Measurements from ENCODE around the gene GDF11. TPM values are rescaled to one million over a fixed set of nuclear protein-coding genes. Genes with fewer than 3 reads are reported as not detected.

The GDF11 gene
- total and polyA plus RNA-seq, 2 of the 4 experiments (the other 2 are of a cell fraction), result 2.7 to 12.9 TPM

GRCh38 chr12:55777856-55778255 lies 34.9 kb downstream of the GDF11 start:
- Histone ChIP-seq H3K18ac (ENCODE audit: low read depth, low read length) (no peak overlapping the region), H2AK5ac (ENCODE audit: low read depth, low read length) (no peak overlapping the region), H2BK120ac (ENCODE audit: low read depth, low read length) (no peak overlapping the region), H2AFZ (replicated peaks; ENCODE audit: low read length, poor library complexity) (no peak overlapping the region), H4K8ac (ENCODE audit: low read depth in 2 of 2, low read length in 2 of 2) (no peak overlapping the region), H2BK20ac (ENCODE audit: low read depth, low read length) (no peak overlapping the region), H4K91ac (ENCODE audit: insufficient read depth, low read depth, low read length) (no peak overlapping the region), H3K4me1 (ENCODE audit: control insufficient read depth, insufficient read depth, low read length) (peaks cover 4% of the 10 kb centered on the region; the same call in 1 of the 2 replicates), H3K9me3 (ENCODE audit: control insufficient read depth, insufficient read depth, low read length) (no peaks in the 10 kb centered on the region), H3K36me3 (ENCODE audit: control insufficient read depth, insufficient read depth, low read length) (peaks cover 32% of the 10 kb centered on the region), H3K14ac (replicated peaks; ENCODE audit: low read depth, low read length) (no peak overlapping the region), H3K4me3 (ENCODE audit: insufficient read depth, low read depth, low read length) (no peak overlapping the region), H3K56ac (ENCODE audit: extremely low read depth, insufficient read depth, low read length) (no peak overlapping the region), H3K4me2 (ENCODE audit: low read depth, low read length) (no peak overlapping the region), H3K4ac (ENCODE audit: low read depth, low read length) (no peak overlapping the region), H3K27me3 (ENCODE audit: control insufficient read depth, insufficient read depth, low read length) (no peaks in the 10 kb centered on the region), H4K20me1 (ENCODE audit: insufficient read depth, low read length) (no peaks in the 10 kb centered on the region; the same call in 1 of the 2 replicates), H3K27ac (ENCODE audit: insufficient read depth, low read length) (no peak overlapping the region), H3K9ac (ENCODE audit: low read depth, low read length) (no peak overlapping the region), H4K5ac (ENCODE audit: low read depth, low read length) (no peak overlapping the region), H2AK9ac (replicated peaks; ENCODE audit: low read depth, low read length, poor library complexity) (no peak overlapping the region), H3K79me1 (ENCODE audit: low read depth in 1 of 2, low read length in 2 of 2) (peaks cover 18 to 53% of the 10 kb centered on the region in 2 experiments), H2BK5ac (ENCODE audit: low read depth, low read length, poor library complexity, severe bottlenecking) (no peak overlapping the region), H3K9me1 (ENCODE audit: insufficient read depth, low read length) (no peaks in the 10 kb centered on the region; the same call in 1 of the 2 replicates), H3K23ac (ENCODE audit: low read depth, low read length) (no peak overlapping the region), H2BK15ac (ENCODE audit: low read depth, low read length) (no peak overlapping the region)
- in situ Hi-C loops (cut with MboI; ENCODE audit: low sequenced_read_pairs), result no loop called here
- dilution Hi-C loops (cut with HindIII; ENCODE audit: low sequenced_read_pairs, unreplicated experiment), result no loop called here
- TF ChIP-seq, protein P1, sequence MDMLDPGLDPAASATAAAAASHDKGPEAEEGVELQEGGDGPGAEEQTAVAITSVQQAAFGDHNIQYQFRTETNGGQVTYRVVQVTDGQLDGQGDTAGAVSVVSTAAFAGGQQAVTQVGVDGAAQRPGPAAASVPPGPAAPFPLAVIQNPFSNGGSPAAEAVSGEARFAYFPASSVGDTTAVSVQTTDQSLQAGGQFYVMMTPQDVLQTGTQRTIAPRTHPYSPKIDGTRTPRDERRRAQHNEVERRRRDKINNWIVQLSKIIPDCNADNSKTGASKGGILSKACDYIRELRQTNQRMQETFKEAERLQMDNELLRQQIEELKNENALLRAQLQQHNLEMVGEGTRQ (IDR thresholded peaks at IDR 0.05; ENCODE audit: low read depth, low read length), result no peak
- TF ChIP-seq RAD21 (IDR thresholded peaks at IDR 0.05; ENCODE audit: low read length), result no peak
- TF ChIP-seq SMC3 (IDR thresholded peaks at IDR 0.05; ENCODE audit: low read depth, low read length), result no peak
- TF ChIP-seq BHLHE40 (IDR thresholded peaks at IDR 0.05; ENCODE audit: low read depth, low read length), result no peak
- no peak for TF ChIP-seq FOS (IDR thresholded peaks at IDR 0.05; ENCODE audit: low read depth, low read length)
- no peak for TF ChIP-seq CEBPB (IDR thresholded peaks at IDR 0.05; ENCODE audit: low read depth, low read length)
- no peak for TF ChIP-seq RCOR1 (IDR thresholded peaks at IDR 0.05; ENCODE audit: insufficient replicate concordance, low read length)
- intact Hi-C loops (cut with micrococcal nuclease), result no loop called here
- ATAC-seq (ENCODE audit: low read depth), result no peak
- no TSS peak for BruUV-seq (replicated peaks)
- DNase-seq, result no peak
- ChIA-PET CTCF (no interaction called here), POLR2A (ENCODE audit: unreplicated experiment) (no interaction called here)
- no CpG with 5 or more reads among the region's 3 CpGs for WGBS, 2 experiments (ENCODE audit: extremely low coverage in 2 of 2, insufficient read length in 1 of 2)

Measured in IMR-90 (cell line).